Measurements from ENCODE around the gene SLC25A15.

The SLC25A15 gene

DNA sequence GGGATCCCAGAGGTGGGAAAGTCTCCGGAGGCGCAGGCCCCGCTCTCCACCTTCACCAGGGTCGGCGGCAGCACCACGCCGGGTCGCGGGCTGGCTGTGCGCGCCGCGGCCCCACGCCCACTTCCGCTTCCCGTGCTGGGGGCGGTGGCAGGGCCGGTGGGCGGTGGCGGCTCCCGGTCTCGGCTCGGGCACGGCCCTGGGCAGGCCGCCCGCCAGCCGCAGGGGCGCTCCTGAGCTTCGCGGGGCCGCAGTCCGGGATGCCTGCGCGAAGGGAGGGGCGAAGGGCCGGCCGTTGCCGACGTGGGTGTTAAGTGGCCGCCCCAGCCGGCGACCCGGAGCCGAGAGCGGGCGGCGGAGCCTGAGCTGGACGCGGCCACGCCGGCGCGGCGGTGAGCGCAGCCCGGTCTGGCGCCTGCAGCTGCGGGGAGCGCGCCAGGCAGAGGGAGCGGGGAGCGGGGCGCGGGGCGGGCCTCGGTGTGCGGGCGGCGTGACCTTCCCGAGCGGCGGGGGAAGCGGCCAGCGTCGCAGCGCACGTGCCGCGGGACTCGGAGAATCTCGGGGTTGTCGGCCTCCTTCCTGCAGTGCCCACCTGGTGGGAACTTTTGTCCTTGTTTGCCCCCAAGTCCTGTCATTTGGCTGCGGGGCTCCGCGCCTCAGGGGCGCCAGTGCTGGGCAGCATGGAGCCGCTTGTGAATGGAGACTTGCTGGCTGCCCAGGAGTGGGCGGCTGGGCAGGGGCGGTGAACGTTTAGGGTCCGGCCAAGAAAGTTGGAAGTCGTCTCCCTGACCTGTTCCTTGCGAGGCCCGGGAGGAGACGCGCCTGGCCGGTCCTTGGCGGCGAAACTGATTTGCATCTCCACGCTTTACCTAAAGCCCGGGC, at the start of gene SLC25A15:
TSS of gene SLC25A15 (plus strand) at position 337 of the 879 bp plus-strand sequence. CDS start 3,616 bp downstream, outside the sequence.
- DNase-seq (ENCODE audit: low read depth in 2 of 2), result peak; percentile 41 to 59

GRCh38 chr13:40749327-40749726, 40.1 kb upstream of the SLC25A15 start:
- no peak for DNase-seq (ENCODE audit: low read depth in 2 of 2)

GRCh38 chr13:40755082-40755700, 34.2 kb upstream of the SLC25A15 start:
- DNase-seq (ENCODE audit: low read depth in 2 of 2), result no peak

DNA sequence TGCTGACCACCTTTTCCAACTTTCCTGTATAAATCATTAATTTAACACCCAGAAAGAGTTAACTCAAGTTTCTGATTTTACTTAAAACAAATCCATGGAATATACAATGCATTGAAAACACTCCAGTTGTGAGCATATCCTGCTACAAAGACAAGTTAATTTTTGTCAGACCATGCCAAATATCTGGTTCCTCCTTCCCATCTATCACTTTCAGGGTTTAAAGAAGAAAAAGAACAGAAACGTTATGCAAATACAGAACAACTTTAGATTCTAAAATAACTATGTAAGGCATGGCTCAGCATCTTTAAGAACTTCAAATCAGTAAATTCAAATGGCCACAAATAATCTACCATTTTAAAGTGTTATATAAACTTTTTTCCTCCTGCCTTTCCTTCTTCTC, 33.4 kb upstream of the SLC25A15 start:
- DNase-seq (ENCODE audit: low read depth in 2 of 2), result no peak

DNA sequence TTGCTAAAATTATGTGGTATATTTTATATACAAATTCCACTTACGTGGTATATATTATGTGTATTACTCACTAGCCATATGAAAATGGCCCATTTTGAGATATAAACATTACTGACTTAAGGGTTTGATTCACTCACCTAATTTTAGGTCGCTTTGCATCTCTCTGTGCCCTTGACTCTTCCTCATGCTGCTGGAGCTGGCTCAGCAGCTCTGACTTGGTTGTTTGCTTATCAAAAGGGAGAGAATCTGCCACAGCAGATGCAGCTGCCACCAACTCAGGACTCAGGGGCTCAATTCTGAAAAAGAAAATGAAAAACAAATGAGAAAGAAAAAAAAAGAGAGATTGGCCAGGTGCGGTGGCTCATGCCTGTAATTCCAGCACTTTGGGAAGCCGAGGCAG, 30.6 kb upstream of the SLC25A15 start:
- no peak for DNase-seq (ENCODE audit: low read depth in 2 of 2)

DNA sequence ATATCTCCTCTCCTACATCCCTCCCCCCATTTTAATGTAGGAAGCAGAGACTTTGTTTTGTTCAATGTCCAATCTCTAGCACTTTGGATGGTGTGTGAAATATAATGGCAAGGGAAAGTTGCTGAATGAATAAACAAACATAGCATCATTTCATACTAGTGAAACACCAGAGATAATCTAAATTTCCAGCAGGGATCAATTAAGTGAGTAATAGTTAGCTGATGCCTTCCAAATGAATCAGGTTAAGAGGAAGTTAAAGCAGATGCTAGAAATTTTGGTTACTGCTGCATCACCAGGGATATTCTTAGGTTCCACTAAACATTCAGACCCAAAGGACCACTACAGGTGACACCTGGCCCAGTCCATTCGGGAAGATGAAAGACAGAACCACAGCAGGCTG, 26.6 kb upstream of the SLC25A15 start:
- no peak for DNase-seq (ENCODE audit: low read depth in 2 of 2)

DNA sequence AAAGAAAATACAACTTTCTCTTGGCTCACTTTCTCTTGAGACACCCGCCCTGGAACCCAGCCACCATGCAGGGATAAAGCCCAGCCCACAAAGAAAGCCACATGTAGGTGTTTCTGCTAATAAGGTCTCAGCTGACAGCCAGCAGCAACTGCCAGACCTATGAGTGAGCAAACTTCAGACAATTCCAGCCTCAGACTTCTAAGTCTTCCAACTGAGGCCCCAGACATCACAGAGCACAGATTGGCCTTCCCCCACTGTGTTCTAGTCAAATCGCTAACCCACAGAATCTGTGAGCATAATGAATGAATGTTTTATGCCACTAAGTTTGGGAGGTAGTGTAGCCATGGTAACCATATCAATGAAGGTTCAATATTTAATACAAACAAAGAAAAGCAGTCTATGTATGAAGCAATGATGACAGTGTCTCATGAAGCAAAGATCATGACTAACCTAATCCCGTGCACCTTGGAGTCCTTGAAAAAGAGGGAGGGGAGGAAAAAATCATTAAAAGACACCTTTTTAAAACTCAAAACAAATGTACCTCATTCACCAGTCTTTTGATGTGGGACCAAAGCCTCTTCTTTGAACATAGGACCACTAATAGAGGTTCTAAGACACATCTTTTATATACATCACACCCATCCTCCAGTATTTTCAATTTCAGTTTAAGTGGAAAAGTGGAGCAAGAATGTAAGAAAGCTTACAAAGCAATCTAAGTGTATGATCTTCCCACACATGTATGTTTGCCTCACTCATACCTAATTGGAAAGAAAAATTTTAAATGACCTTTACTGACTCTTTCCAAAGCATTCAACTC, 24.6 kb upstream of the SLC25A15 start:
- DNase-seq (ENCODE audit: low read depth in 2 of 2), result peak; percentile 38 to 47

GRCh38 chr13:40765602-40766001, 23.8 kb upstream of the SLC25A15 start:
- no peak for DNase-seq (ENCODE audit: low read depth in 2 of 2)

- no peak for DNase-seq (ENCODE audit: low read depth in 2 of 2)
Observed at GRCh38 chr13:40769970-40770369, 19.4 kb upstream of the SLC25A15 start.

- no peak for DNase-seq (ENCODE audit: low read depth in 2 of 2)
Observed at GRCh38 chr13:40770609-40770933, 18.8 kb upstream of the SLC25A15 start.

DNA sequence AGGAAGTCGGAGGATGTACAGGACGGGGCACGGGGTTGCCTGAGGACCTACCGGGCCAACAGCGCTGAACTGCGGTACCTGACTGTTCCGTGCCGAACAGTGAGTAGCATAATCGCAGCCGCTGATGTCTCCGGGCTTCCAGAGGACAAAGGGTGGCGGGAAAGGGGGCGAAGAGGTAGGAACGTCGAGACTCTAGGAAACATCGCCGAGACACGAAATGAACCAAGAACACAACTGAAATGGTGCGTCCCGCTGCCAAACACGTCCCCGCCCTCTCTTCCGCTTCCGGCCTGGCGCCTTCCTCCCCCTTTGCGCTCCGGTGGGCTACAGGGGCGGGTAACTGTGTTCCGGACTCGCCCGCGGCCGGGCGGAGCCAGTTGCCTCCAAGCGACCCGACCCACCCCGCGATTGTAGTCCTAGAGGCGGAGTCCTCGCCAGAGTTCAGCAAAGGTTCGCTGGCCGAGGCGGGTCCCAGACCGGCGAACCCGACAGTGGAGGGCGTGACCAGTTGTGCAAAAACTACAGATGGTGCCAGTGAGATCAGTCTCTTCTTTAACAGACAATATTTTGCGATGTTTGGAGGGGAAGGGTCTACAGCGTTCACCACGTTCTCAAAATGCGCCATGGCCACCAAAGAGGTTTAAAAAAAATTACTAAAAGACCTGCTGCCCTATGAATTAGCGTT, 18.3 kb upstream of the SLC25A15 start, which contains the start of gene MRPS31:
TSS of gene MRPS31 (minus strand) at position 257 of the 685 bp plus-strand sequence. CDS start at position 203, 54 bp downstream.
- peak; percentile 94 to 95 for DNase-seq (ENCODE audit: low read depth in 2 of 2)

DNA sequence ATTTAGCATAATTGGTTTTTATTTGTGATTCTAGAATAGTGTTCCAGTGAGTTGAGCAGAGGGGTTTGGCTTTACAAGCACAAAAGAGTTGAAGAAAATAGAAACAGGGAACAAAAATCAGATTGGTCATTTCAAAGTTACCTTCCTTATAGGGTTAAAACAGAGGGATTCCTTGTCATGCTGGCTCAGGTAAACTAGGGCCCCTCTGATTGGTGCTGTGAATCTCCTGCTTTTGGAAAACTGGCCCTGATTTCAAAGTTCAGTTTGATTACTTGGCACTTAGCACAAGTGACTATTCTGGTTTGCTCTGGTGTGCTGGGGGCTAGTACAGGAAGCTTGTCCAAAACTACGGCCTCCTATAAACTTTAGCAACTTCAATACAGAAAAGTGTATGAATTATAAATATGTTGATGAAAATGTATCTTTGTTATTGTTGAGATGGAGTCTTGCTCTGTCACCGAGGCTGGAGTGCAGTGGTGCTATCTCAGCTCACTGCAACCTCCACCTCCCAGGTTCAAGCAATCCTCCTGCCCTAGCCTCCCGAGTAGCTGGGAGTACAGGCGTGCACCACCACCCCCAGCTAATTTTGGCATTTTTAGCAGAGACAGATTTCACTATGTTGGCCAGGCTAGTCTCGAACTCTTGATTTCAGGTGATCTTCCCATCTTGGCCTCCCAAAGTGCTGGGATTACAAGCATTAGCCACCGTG, 16.5 kb upstream of the SLC25A15 start:
- no peak for DNase-seq (ENCODE audit: low read depth in 2 of 2)

DNA sequence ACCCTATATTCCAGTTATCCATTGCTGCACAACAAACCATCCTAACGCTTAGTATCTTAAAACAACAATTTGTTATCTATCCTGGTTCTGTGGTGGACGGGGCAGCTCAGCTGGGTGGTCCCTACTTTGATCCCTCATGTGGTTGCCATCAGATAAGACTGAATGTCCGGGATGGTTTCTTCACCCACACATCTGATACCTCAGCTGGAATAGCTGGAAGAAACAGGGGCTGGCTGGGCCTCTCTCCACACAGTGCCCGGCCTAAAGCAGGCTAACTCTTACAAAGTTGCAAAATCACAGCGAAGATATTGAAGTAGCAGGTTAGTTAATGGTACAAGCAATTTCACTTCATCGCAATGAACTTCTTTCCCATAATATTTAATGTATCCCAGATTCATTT, 14.7 kb upstream of the SLC25A15 start:
- DNase-seq (ENCODE audit: low read depth in 2 of 2), result no peak

DNA sequence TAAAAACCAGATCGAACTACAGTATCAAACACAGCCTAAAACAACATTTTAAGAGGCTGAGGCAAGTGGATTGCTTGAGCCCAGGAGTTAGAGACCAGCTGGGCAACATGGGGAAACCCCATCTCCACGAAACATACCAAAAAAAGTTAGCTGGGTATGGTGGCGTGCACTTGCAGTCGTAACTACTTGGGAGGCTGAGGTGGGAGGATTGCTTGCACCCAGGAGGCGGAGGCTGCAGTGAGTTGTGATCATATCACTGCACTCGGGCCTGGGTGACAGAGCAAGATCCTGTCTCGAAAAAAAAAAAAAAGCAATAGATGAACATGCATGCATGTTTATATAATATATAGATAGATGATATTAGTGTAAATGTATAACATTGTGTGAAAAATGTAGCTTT, 13.2 kb upstream of the SLC25A15 start:
- no peak for DNase-seq (ENCODE audit: low read depth in 2 of 2)

DNA sequence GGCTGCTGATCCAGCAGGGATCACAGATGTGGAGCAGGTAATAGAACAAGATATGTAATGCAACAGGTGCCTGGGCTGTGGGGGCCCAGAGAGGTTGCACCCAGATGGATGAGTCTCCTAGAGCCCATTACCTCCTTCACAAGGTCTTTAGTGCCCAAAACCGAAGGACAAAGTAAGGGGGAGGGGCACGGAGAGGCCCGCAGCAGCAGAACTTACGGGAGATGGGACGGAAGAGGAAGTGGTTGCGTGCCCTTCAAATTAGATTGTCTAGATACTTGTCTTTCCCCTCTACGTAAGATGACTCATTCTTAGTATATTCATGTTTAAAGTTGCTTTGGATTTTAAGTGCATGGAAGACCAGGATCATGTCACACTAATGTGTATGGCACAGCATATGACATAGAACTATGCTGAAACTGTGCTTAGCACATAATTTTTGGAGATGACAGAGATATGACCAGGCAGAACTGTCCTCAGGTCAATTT, 12.7 kb upstream of the SLC25A15 start:
- peak in 1 of 2 donors; percentile 58 for DNase-seq (ENCODE audit: low read depth in 2 of 2)

GRCh38 chr13:40777166-40777808, 12.1 kb upstream of the SLC25A15 start:
- no peak for DNase-seq (ENCODE audit: low read depth in 2 of 2)

GRCh38 chr13:40777809-40778175, 11.6 kb upstream of the SLC25A15 start:
- DNase-seq (ENCODE audit: low read depth in 2 of 2), result no peak

GRCh38 chr13:40779049-40779448, 10.4 kb upstream of the SLC25A15 start:
- no peak for DNase-seq (ENCODE audit: low read depth in 2 of 2)

- DNase-seq (ENCODE audit: low read depth in 2 of 2), result no peak
Observed at GRCh38 chr13:40779796-40780285, 9.6 kb upstream of the SLC25A15 start.

GRCh38 chr13:40780822-40781401, 8.5 kb upstream of the SLC25A15 start:
- DNase-seq (ENCODE audit: low read depth in 2 of 2), result no peak
